Right kidney (tissue), 1 donor: ENCODE measurements around the gene MVB12B.

Experiments used
- DNase-seq: peaks from one replicate; pipeline ENCODE4 v3.0.0-alpha.2; 2016

The MVB12B gene

GRCh38 chr9:126329476-126330275 lies 3.0 kb downstream of the MVB12B start:
- DNase-seq = no peak

- no peak for DNase-seq
Observed at GRCh38 chr9:126330536-126330935, 3.9 kb downstream of the MVB12B start.

GRCh38 chr9:126331964-126332748 lies 5.5 kb downstream of the MVB12B start:
- no peak for DNase-seq

- no peak for DNase-seq
Observed at GRCh38 chr9:126334721-126335621, 8.3 kb downstream of the MVB12B start.

- DNase-seq = no peak
Observed at GRCh38 chr9:126335837-126336735, 9.5 kb downstream of the MVB12B start.

- no peak for DNase-seq
Observed at GRCh38 chr9:126336736-126337325, 10.2 kb downstream of the MVB12B start.

- DNase-seq = no peak
Observed at GRCh38 chr9:126337729-126338372, 11.2 kb downstream of the MVB12B start.

GRCh38 chr9:126338945-126339344 lies 12.3 kb downstream of the MVB12B start:
- no peak for DNase-seq

- DNase-seq = no peak
Observed at GRCh38 chr9:126341426-126341825, 14.8 kb downstream of the MVB12B start.

- DNase-seq = no peak
Observed at GRCh38 chr9:126341902-126342301, 15.3 kb downstream of the MVB12B start.

- DNase-seq = no peak
Observed at GRCh38 chr9:126342621-126343031, 16.0 kb downstream of the MVB12B start.

GRCh38 chr9:126343271-126343700 lies 16.7 kb downstream of the MVB12B start:
- DNase-seq = no peak

- no peak for DNase-seq
Observed at GRCh38 chr9:126346031-126346430, 19.4 kb downstream of the MVB12B start.

- no peak for DNase-seq
Observed at GRCh38 chr9:126347093-126347492, 20.5 kb downstream of the MVB12B start.

- no peak for DNase-seq
Observed at GRCh38 chr9:126347911-126348760, 21.5 kb downstream of the MVB12B start.

- DNase-seq = no peak
Observed at GRCh38 chr9:126348911-126349550, 22.4 kb downstream of the MVB12B start.

- no peak for DNase-seq
Observed at GRCh38 chr9:126354887-126355770, 28.5 kb downstream of the MVB12B start.

- no peak for DNase-seq
Observed at GRCh38 chr9:126357074-126357473, 30.4 kb downstream of the MVB12B start.
